Hippocampal formation (tissue), 2 donors: ENCODE results near the gene ASGR2.

Experiments
- DNase-seq, 2 donors: peaks; one replicate each; lab custom pipeline; 2025; lab: John Stamatoyannopoulos, UW

ASGR2 gene

GRCh38 chr17:7063518-7064094, 51.0 kb downstream of the ASGR2 start:
- DNase-seq, result no peak

- DNase-seq, result no peak
Observed at GRCh38 chr17:7060165-7060891, 54.3 kb downstream of the ASGR2 start.

- no peak for DNase-seq
Observed at GRCh38 chr17:7058831-7059447, 55.7 kb downstream of the ASGR2 start.

- no peak for DNase-seq
Observed at GRCh38 chr17:7056386-7056785, 58.2 kb downstream of the ASGR2 start.
